Ovary (tissue), 3 donors: ENCODE data around the gene SPAG16.

ENCODE experiments used
- CTCF ChIP-seq, 3 donors: fragments of 450-650 bp in 2 of 3; fragments of 200-600 bp in 1 of 3; IDR thresholded peaks; one replicate each; pipeline versions ENCODE4 v1.5.1 to v1.8.0; 2016 to 2022; ENCODE audit warnings: antibody characterized with exemption in 3 of 3, mild to moderate bottlenecking in 1 of 3
- POLR2A ChIP-seq: fragments of 450-650 bp; IDR thresholded peaks from one replicate; pipeline ENCODE4 v1.6.1; 2017; ENCODE audit warnings: antibody characterized with exemption, mild to moderate bottlenecking, moderate library complexity
- donor health status: DM: no; HTN: no; CAD: no.

GRCh38 chr2:214051585-214051984, 767.3 kb downstream of the SPAG16 start:
- no peak for TF ChIP-seq POLR2A
- TF ChIP-seq CTCF (IDR thresholded peaks at IDR 0.05), result no peak
